Measurements from ENCODE around the gene UNKL.

Gene UNKL

GRCh38 chr16:1436731-1437355, 22.3 kb upstream of the UNKL start:
- H3K4me1 ChIP-seq (ENCODE audit: insufficient read depth, poor library complexity, severe bottlenecking): no peaks in the 10 kb centered on the region
- TF ChIP-seq CTCF (IDR thresholded peaks at IDR 0.05; ENCODE audit: poor library complexity, severe bottlenecking): no peak
- ATAC-seq (ENCODE audit: low read depth) (no peak), DNase-seq (ENCODE audit: low spot score) (no peak)
- H3K27me3 ChIP-seq (ENCODE audit: insufficient read depth, poor library complexity, severe bottlenecking): no peaks in the 10 kb centered on the region
- no peak overlapping the region for H3K27ac ChIP-seq (ENCODE audit: poor library complexity, severe bottlenecking)
- H3K4me3 ChIP-seq (ENCODE audit: severe bottlenecking): no peak overlapping the region
- H3K36me3 ChIP-seq (ENCODE audit: low read depth): no peaks in the 10 kb centered on the region
- no peaks in the 10 kb centered on the region for H3K9me3 ChIP-seq (ENCODE audit: severe bottlenecking)

GRCh38 chr16:1435921-1436697, 21.6 kb upstream of the UNKL start:
- Histone ChIP-seq H3K9me3 (ENCODE audit: severe bottlenecking) (no peaks in the 10 kb centered on the region), H3K4me3 (ENCODE audit: severe bottlenecking) (no peak overlapping the region), H3K27me3 (ENCODE audit: insufficient read depth, poor library complexity, severe bottlenecking) (no peaks in the 10 kb centered on the region), H3K36me3 (ENCODE audit: low read depth) (no peaks in the 10 kb centered on the region), H3K4me1 (ENCODE audit: insufficient read depth, poor library complexity, severe bottlenecking) (no peaks in the 10 kb centered on the region), H3K27ac (ENCODE audit: poor library complexity, severe bottlenecking) (no peak overlapping the region)
- TF ChIP-seq CTCF (IDR thresholded peaks at IDR 0.05; ENCODE audit: poor library complexity, severe bottlenecking): no peak
- no peak for ATAC-seq (ENCODE audit: low read depth)
- DNase-seq (ENCODE audit: low spot score): no peak

- no peak overlapping the region for H3K4me3 ChIP-seq (ENCODE audit: severe bottlenecking)
- no peaks in the 10 kb centered on the region for H3K36me3 ChIP-seq (ENCODE audit: low read depth)
- no peaks in the 10 kb centered on the region for H3K4me1 ChIP-seq (ENCODE audit: insufficient read depth, poor library complexity, severe bottlenecking)
- H3K9me3 ChIP-seq (ENCODE audit: severe bottlenecking): no peaks in the 10 kb centered on the region
- no peak for ATAC-seq (ENCODE audit: low read depth)
- no peak for DNase-seq (ENCODE audit: low spot score)
- no peaks in the 10 kb centered on the region for H3K27me3 ChIP-seq (ENCODE audit: insufficient read depth, poor library complexity, severe bottlenecking)
- H3K27ac ChIP-seq (ENCODE audit: poor library complexity, severe bottlenecking): no peak overlapping the region
- no peak for TF ChIP-seq CTCF (IDR thresholded peaks at IDR 0.05; ENCODE audit: poor library complexity, severe bottlenecking)
Measured at GRCh38 chr16:1434644-1435592, 20.4 kb upstream of the UNKL start.

GRCh38 chr16:1433756-1434155, 19.3 kb upstream of the UNKL start:
- Histone ChIP-seq H3K36me3 (ENCODE audit: low read depth) (no peaks in the 10 kb centered on the region), H3K4me3 (ENCODE audit: severe bottlenecking) (no peak overlapping the region), H3K27me3 (ENCODE audit: insufficient read depth, poor library complexity, severe bottlenecking) (no peaks in the 10 kb centered on the region), H3K9me3 (ENCODE audit: severe bottlenecking) (no peaks in the 10 kb centered on the region), H3K27ac (ENCODE audit: poor library complexity, severe bottlenecking) (no peak overlapping the region), H3K4me1 (ENCODE audit: insufficient read depth, poor library complexity, severe bottlenecking) (no peaks in the 10 kb centered on the region)
- TF ChIP-seq CTCF (IDR thresholded peaks at IDR 0.05; ENCODE audit: poor library complexity, severe bottlenecking): no peak
- DNase-seq (ENCODE audit: low spot score) (no peak), ATAC-seq (ENCODE audit: low read depth) (no peak)

All from RWPE2 (cell line).